ENCODE data around the gene CHURC1. TPM values are rescaled to one million over a fixed set of nuclear protein-coding genes. Genes with fewer than 3 reads are reported as not detected.

The CHURC1 gene
- total and polyA plus RNA-seq, 2 of the 8 experiments (the other 6 are each of a cell fraction or from before 2014, with no cell fraction given): 50.2 to 59.3 TPM

DNA sequence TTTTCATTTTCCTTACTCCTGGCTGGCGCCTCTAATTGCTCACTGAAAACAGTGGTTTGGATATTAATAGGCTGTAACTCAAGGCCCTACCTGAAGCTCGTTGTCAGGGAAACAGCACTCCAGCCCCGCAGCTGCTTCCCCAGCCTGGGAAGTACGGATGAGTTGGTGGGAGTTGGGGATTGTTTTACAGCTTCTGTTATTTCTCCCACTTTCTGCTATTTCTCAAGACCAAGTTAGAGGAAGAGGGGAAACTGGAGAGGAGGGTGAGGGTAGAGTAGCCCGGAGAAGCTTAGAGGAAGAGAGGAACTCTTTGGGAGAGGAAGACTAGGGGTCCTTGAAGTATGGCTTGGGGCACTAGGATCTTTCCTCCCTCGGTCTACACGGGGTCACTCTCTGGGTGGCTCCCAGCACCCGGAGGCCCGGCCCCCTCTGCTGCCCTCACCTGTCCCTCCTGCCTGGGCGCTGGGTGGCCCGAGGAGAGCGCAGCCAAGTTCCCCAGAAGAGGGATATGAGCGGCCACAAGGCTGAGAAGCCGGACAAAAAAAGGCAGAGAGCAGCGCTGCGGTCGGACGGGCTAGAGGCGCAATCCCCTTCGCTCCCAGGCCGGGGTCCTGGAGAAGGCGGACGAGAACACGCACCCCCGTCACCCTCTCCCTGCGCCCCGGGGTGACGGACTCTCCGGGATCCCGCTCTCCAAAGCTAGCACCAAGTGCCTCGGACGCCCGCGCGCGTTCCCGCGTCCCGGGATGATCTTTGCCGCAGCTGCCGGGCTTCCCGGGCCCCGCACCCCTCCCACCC is 35.2 kb upstream of the CHURC1 start:
- H2BK120ac ChIP-seq (replicated peaks; ENCODE audit: low read depth, low read length): no peak overlapping the region
- no peak overlapping the region; the same call in 1 of the 2 replicates for H3K18ac ChIP-seq (ENCODE audit: extremely low read depth, low read length)
- no peak overlapping the region for H4K91ac ChIP-seq (replicated peaks; ENCODE audit: insufficient read length, low read length)
- no peak overlapping the region for H3K27ac ChIP-seq (ENCODE audit: low read depth, low read length)
- no peak overlapping the region for H4K8ac ChIP-seq (ENCODE audit: extremely low read depth, insufficient read depth, low read length)
- POLR2A ChIA-PET (ENCODE audit: partially characterized antibody): interaction anchor here (0.6 to 1.1 kb wide), 5 partner anchors 14 to 340 kb away, joined by 3 to 4 read pairs (median 3); no protein-coding TSS in a partner anchor
- no peaks in the 10 kb centered on the region for H3K9me3 ChIP-seq (ENCODE audit: insufficient read depth in 2 of 2, low read depth in 1 of 2, low read length in 1 of 2)
- no peaks in the 10 kb centered on the region for H3K79me2 ChIP-seq (ENCODE audit: control insufficient read depth in 1 of 2, insufficient read depth in 2 of 2, low read length in 2 of 2)
- H2AK5ac ChIP-seq (ENCODE audit: low read depth, low read length): no peak overlapping the region
- no peak overlapping the region for H2BK12ac ChIP-seq (ENCODE audit: low read depth, low read length)
- H3K4me1 ChIP-seq (replicated peaks in 1 of 4; ENCODE audit: control insufficient read depth in 3 of 4, insufficient read depth in 4 of 4, low read length in 3 of 4): peaks cover 0 to 3% (median 1%) of the 10 kb centered on the region in 4 experiments; a peak in 5 of 7 replicates
- H3K27me3 ChIP-seq (replicated peaks in 1 of 4; ENCODE audit: control insufficient read depth in 3 of 4, extremely low read depth in 1 of 4, insufficient read depth in 3 of 4, low read length in 3 of 4): peaks cover 0 to 34% (median 24%) of the 10 kb centered on the region in 4 experiments; a peak in 6 of 7 replicates
- no peak overlapping the region for H3K14ac ChIP-seq (ENCODE audit: insufficient read length)
- FAIRE-seq: no peak
- H3K23ac ChIP-seq (ENCODE audit: insufficient read length): no peak overlapping the region
- peak overlapping the region; percentile 56 to 82 (median 66) for H3K4me3 ChIP-seq (ENCODE audit: extremely low read depth in 1 of 4, insufficient read depth in 2 of 4, low read depth in 3 of 4, low read length in 4 of 4)
- no peaks in the 10 kb centered on the region for H3K79me1 ChIP-seq (ENCODE audit: low read depth, low read length)
- H2BK20ac ChIP-seq (ENCODE audit: low read length): no peak overlapping the region
- 0 out of 2 replicates have a peak overlapping the region, but pooled peaks have one; percentile 53 for H2BK15ac ChIP-seq (ENCODE audit: low read length)
- H3K4me2 ChIP-seq (ENCODE audit: insufficient read depth in 1 of 2, low read depth in 2 of 2, low read length in 2 of 2): peak overlapping the region; percentile 98 to 99
- no peak overlapping the region for H2BK5ac ChIP-seq (ENCODE audit: low read depth, low read length)
- CTCF ChIA-PET (ENCODE audit: partially characterized antibody): interaction anchor here (0.6 to 9.1 kb wide), 23 partner anchors 12 to 1135 kb away, joined by 3 to 97 read pairs (median 4); no protein-coding TSS in a partner anchor
- no peaks in the 10 kb centered on the region for H4K20me1 ChIP-seq (replicated peaks in 1 of 2; ENCODE audit: control insufficient read depth in 1 of 2, insufficient read depth in 2 of 2, low read length in 2 of 2)
- no peak overlapping the region for H4K5ac ChIP-seq (ENCODE audit: insufficient read length, low read depth, low read length)
- no peaks in the 10 kb centered on the region for H3K36me3 ChIP-seq (ENCODE audit: control insufficient read depth in 2 of 4, insufficient read depth in 4 of 4, low read length in 3 of 4)
- no peak overlapping the region for H3K9ac ChIP-seq (replicated peaks in 1 of 4; ENCODE audit: extremely low read depth in 1 of 4, low read depth in 3 of 4, low read length in 3 of 4)
- WGBS, 2 experiments (ENCODE audit: extremely low coverage in 1 of 2, insufficient coverage in 1 of 2, insufficient read length in 1 of 2, insufficient replicate concordance in 2 of 2, low coverage in 1 of 2, low lambda C conversion rate in 2 of 2, missing lambda C conversion rate in 1 of 2): 12% methylated on average over 17 of the region's 43 CpGs; no CpG with 5 or more reads in 1 of the 2 experiments
- H3K56ac ChIP-seq (replicated peaks; ENCODE audit: insufficient read length, low read depth, low read length): no peak overlapping the region
- no peak overlapping the region for H2AFZ ChIP-seq (ENCODE audit: low read length)
- H3K23me2 ChIP-seq (ENCODE audit: low read depth, low read length): peaks cover 8% of the 10 kb centered on the region; the same call in 1 of the 2 replicates
- H3K4ac ChIP-seq (replicated peaks; ENCODE audit: insufficient read length, low read depth, low read length): no peak overlapping the region
- peak in 1 of 2 experiments; percentile 73 for DNase-seq (ENCODE audit: low read depth in 1 of 2, low spot score in 2 of 2)
- TF ChIP-seq SP1 (IDR thresholded peaks at IDR 0.05; ENCODE audit: low read depth, low read length): no peak
- TF ChIP-seq POLR2A (IDR thresholded peaks at IDR 0.05; ENCODE audit: control extremely low read depth in 1 of 2, low read depth in 2 of 2, low read length in 2 of 2): no peak
- TF ChIP-seq HDAC2 (IDR thresholded peaks at IDR 0.05; ENCODE audit: borderline replicate concordance in 1 of 2, low read depth in 2 of 2, low read length in 2 of 2): no peak
- TF ChIP-seq KDM5A (IDR thresholded peaks at IDR 0.05; ENCODE audit: low read length): no peak
- TF ChIP-seq RXRA (IDR thresholded peaks at IDR 0.05; ENCODE audit: insufficient read depth, low read depth, low read length): no peak
- TF ChIP-seq CBX5 (IDR thresholded peaks at IDR 0.05; ENCODE audit: low read depth, low read length): no peak
- peak; percentile 66 for TF ChIP-seq EZH2 (IDR thresholded peaks at IDR 0.05; ENCODE audit: low read depth, low read length, severe bottlenecking)
- no peak for TF ChIP-seq BCL11A (IDR thresholded peaks at IDR 0.05; ENCODE audit: low read depth in 2 of 2, low read length in 2 of 2)
- peak; percentile 63 for TF ChIP-seq KDM4A (IDR thresholded peaks at IDR 0.05; ENCODE audit: low read depth, low read length, severe bottlenecking)
- no peak for TF ChIP-seq NANOG (IDR thresholded peaks at IDR 0.05; ENCODE audit: insufficient read depth, low read depth, low read length, poor library complexity, severe bottlenecking)
- no peak for TF ChIP-seq CREB1 (IDR thresholded peaks at IDR 0.05)
- peak; percentile 61 for TF ChIP-seq SUZ12 (IDR thresholded peaks at IDR 0.05; ENCODE audit: low read length)
